Lung (tissue), 12 donors: Measurements from ENCODE around the gene PRKN. TPM values are rescaled to one million over a fixed set of nuclear protein-coding genes. Genes with fewer than 3 reads are reported as not detected.

Experiments
- ATAC-seq: fragments of 200-7000 bp; cut with Tn5 transposase; one replicate; pipeline ENCODE4 v1.9.1; 2020; ENCODE audit warnings: moderate number of reproducible peaks; ENCODE audit not compliant: insufficient read depth, low FRiP score
- DNase-seq, 3 donors: peaks; one replicate each; pipeline ENCODE4 v3.0.0-alpha.2; 2013 to 2017
- H3K27ac ChIP-seq, 2 donors: one replicate each; pipeline ENCODE4 v1.5.1; 2013; ENCODE audit warnings: mild to moderate bottlenecking in 2 of 2, moderate library complexity in 2 of 2, control low read depth in 1 of 2, inconsistent platforms in 1 of 2, low read depth in 1 of 2, low read length in 1 of 2
- H3K27me3 ChIP-seq, 3 donors: one replicate each; pipeline ENCODE4 v1.5.1; 2013; ENCODE audit warnings: low read length in 2 of 3; ENCODE audit not compliant: control insufficient read depth in 3 of 3, insufficient read depth in 3 of 3
- H3K36me3 ChIP-seq, 4 donors: one replicate each; pipeline ENCODE4 v1.5.1; 2013; ENCODE audit warnings: low read length in 4 of 4, mild to moderate bottlenecking in 1 of 4, moderate library complexity in 1 of 4; ENCODE audit not compliant: control insufficient read depth in 4 of 4, insufficient read depth in 4 of 4
- H3K4me1 ChIP-seq, 5 donors: one replicate each; pipeline ENCODE4 v1.5.1; 2013; ENCODE audit warnings: low read length in 5 of 5, mild to moderate bottlenecking in 2 of 5, moderate library complexity in 1 of 5; ENCODE audit not compliant: control insufficient read depth in 5 of 5, insufficient read depth in 5 of 5
- H3K4me3 ChIP-seq: one replicate; pipeline ENCODE4 v1.5.1; 2013; ENCODE audit warnings: mild to moderate bottlenecking, control low read depth, moderate library complexity
- H3K9ac ChIP-seq, 2 donors: one replicate each; pipeline ENCODE4 v1.5.1; 2013; ENCODE audit warnings: low read length in 2 of 2, control low read depth in 1 of 2; ENCODE audit not compliant: insufficient read depth in 1 of 2
- H3K9me3 ChIP-seq, 4 donors: one replicate each; pipeline ENCODE4 v1.5.1; 2013; ENCODE audit warnings: low read length in 3 of 4, mild to moderate bottlenecking in 1 of 4, moderate library complexity in 1 of 4; ENCODE audit not compliant: control insufficient read depth in 4 of 4, insufficient read depth in 3 of 4
- CTCF ChIP-seq: IDR thresholded peaks from 2 replicates; pipeline ENCODE4 v1.5.1; 2012; ENCODE audit warnings: mild to moderate bottlenecking; ENCODE audit errors: control extremely low read depth, extremely low read depth
- WGBS, 2 donors: extraction: QIAGEN DNeasy Blood & Tissue Kit; methylation state at CpG; one replicate each; pipeline ENCODE4 v1.1.7; 2013; 5-methylcytosine and 5-hydroxymethylcytosine counted together
- polyA plus RNA-seq, 2 donors: library from polyadenylated mRNA; stranded (reverse); fragments of 200-250 nt; gene quantifications; one replicate each; pipeline ENCODE4 v1.2.1, GENCODE V29; 2013
- total RNA-seq, 2 donors: library from RNA; depleted of rRNA in 1 of 2; stranded (reverse); fragments of >200 nt in 1 of 2; gene quantifications; one replicate each; pipeline ENCODE4 v1.2.1, GENCODE V29; 2014 to 2021
- donor health status: control.
- donor health status: control.
- donor health status: Bipolar disorder and iron deficiency.
- donor health status: healthy.
- donor health status: DM: yes; HTN: yes; CAD: no.

Gene PRKN
- total and polyA plus RNA-seq, 4 donors, result 0.27 to 11.2 (median 3.1) TPM

DNA sequence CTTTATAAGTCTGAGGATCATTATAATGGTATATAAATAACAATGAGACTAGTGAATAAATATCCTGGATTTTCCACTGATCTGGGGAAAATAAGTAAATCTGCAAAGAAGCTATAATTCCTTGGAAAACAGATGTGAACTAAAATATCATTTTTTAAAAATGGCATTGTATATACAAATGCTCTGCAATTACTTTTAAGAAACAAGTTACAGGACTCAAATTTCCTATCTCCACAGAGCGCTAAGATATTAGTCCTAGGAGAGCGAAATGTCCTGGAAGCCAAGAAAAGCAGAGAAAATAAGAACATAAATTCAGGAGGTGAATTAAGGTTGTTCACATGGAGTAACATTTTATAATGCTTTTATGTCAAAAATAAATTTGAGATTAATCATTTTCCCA is 61.3 kb downstream of the PRKN start:
- 96 to 98% methylated on average over 2 of the region's 2 CpGs for WGBS, 2 donors
- Histone ChIP-seq H3K4me3 (no peak overlapping the region), H3K9me3 (peaks cover 0 to 5% (median under 1%) of the 10 kb centered on the region in 4 donors), H3K27ac (no peak overlapping the region), H3K4me1 (peaks cover 0 to 4% (median 0%) of the 10 kb centered on the region in 5 donors), H3K27me3 (no peaks in the 10 kb centered on the region), H3K36me3 (no peaks in the 10 kb centered on the region), H3K9ac (no peak overlapping the region)
- TF ChIP-seq CTCF, result no peak
- DNase-seq (no peak), ATAC-seq (no peak)

- no peaks in the 10 kb centered on the region for H3K36me3 ChIP-seq
- 65 to 78% methylated on average over 2 of the region's 2 CpGs for WGBS, 2 donors
- no peak overlapping the region for H3K27ac ChIP-seq
- no peak overlapping the region for H3K4me3 ChIP-seq
- ATAC-seq (no peak), DNase-seq (peak in 2 of 3 donors; percentile 48 to 71)
- peaks cover 0 to 4% (median 0%) of the 10 kb centered on the region in 5 donors for H3K4me1 ChIP-seq
- no peak overlapping the region for H3K9ac ChIP-seq
- no peaks in the 10 kb centered on the region for H3K9me3 ChIP-seq
- H3K27me3 ChIP-seq, result no peaks in the 10 kb centered on the region
- TF ChIP-seq CTCF, result no peak
Observed at GRCh38 chr6:162653808-162654207, 73.8 kb downstream of the PRKN start.

GRCh38 chr6:162651505-162651904 is 76.1 kb downstream of the PRKN start:
- DNase-seq, result peak in 1 of 3 donors; percentile 24
- Histone ChIP-seq H3K4me3 (no peak overlapping the region), H3K27me3 (no peaks in the 10 kb centered on the region), H3K9ac (no peak overlapping the region), H3K4me1 (peaks cover 0 to 4% (median 0%) of the 10 kb centered on the region in 5 donors), H3K9me3 (no peaks in the 10 kb centered on the region), H3K36me3 (no peaks in the 10 kb centered on the region), H3K27ac (no peak overlapping the region)
- 82 to 85% methylated on average over 3 of the region's 3 CpGs for WGBS, 2 donors
- no peak for TF ChIP-seq CTCF
- ATAC-seq, result no peak

DNA sequence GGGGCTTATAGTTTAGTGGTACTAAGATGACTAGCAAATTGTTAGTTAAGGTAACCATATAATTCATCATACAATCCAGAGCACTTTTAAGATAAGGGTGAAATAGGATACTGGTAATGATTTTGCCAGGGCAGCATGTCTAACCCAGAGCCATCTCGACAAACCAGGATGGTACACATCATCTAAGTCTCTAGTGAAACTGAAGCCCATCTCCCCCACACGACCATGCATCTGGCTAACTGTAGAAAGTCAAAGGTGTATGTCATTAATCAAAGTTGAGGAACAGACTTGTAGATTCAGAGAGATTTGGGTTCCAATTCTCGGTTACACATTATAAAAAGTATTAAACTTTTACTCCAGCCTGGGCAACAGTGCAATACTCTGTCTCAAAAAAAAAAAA is 78.3 kb downstream of the PRKN start:
- Histone ChIP-seq H3K4me1 (peaks cover 0 to 4% (median 0%) of the 10 kb centered on the region in 5 donors), H3K9ac (no peak overlapping the region), H3K36me3 (no peaks in the 10 kb centered on the region), H3K4me3 (no peak overlapping the region), H3K27ac (no peak overlapping the region), H3K27me3 (no peaks in the 10 kb centered on the region), H3K9me3 (no peaks in the 10 kb centered on the region)
- no peak for TF ChIP-seq CTCF
- DNase-seq (no peak), ATAC-seq (no peak)
- WGBS, 2 donors, result 84 to 89% methylated on average over 3 of the region's 3 CpGs
